Right lobe of liver (tissue), 6 donors: Measurements from ENCODE around the gene NOTCH1. TPM values are rescaled to one million over a fixed set of nuclear protein-coding genes. Genes with fewer than 3 reads are reported as not detected.

Experiments
- ATAC-seq, 4 donors: fragments of 200-7000 bp; cut with Tn5 transposase; one replicate each; pipeline ENCODE4 v1.9.1; 2020; ENCODE audit warnings: mild to moderate bottlenecking in 4 of 4, moderate library complexity in 4 of 4
- DNase-seq, 3 donors: peaks; one replicate each; pipeline ENCODE4 v3.0.0-alpha.2; 2020
- H3K27ac ChIP-seq, 3 donors: fragments of 200-600 bp; one replicate each; pipeline ENCODE4 v1.8.0; 2022
- H3K27me3 ChIP-seq, 2 donors: fragments of 200-600 bp; one replicate each; pipeline ENCODE4 v1.8.0; 2022
- H3K36me3 ChIP-seq, 4 donors: fragments of 200-600 bp; sonication (generic) in 1 of 4; one replicate each; pipeline versions ENCODE4 v1.5.1 to v1.8.0; 2017 to 2022; ENCODE audit warnings: control low read depth in 1 of 4
- H3K4me1 ChIP-seq, 4 donors: fragments of 200-600 bp; sonication (generic) in 1 of 4; one replicate each; pipeline versions ENCODE4 v1.5.1 to v1.8.0; 2017 to 2022; ENCODE audit warnings: control low read depth in 1 of 4
- H3K4me3 ChIP-seq, 3 donors: fragments of 200-600 bp; one replicate each; pipeline ENCODE4 v1.8.0; 2022
- H3K9me3 ChIP-seq, 4 donors: fragments of 200-600 bp; sonication (generic) in 1 of 4; one replicate each; pipeline versions ENCODE4 v1.5.1 to v1.8.0; 2017 to 2022; ENCODE audit warnings: control low read depth in 1 of 4
- POLR2A ChIP-seq: fragments of 450-650 bp; IDR thresholded peaks from one replicate; pipeline ENCODE4 v1.6.1; 2017; ENCODE audit warnings: antibody characterized with exemption, mild to moderate bottlenecking
- WGBS: methylation state at CpG from one replicate; pipeline ENCODE4 v1.1.6; 2018; ENCODE audit warnings: low coverage, low lambda C conversion rate; ENCODE audit not compliant: insufficient coverage; ENCODE audit errors: missing lambda C conversion rate; 5-methylcytosine and 5-hydroxymethylcytosine counted together
- intact Hi-C, 2 donors: fragments of 100-400 bp; cut with DNase I; formaldehyde crosslinking; loops; one replicate each; pipeline versions ENCODE4 v1.11.2 to v1.14.1; 2022
- total RNA-seq, 6 experiments: library from RNA; depleted of rRNA in 2 of 6; stranded (reverse); fragments of >200 nt in 2 of 6; fragmentation: NEBNext Ultra II Directional in 3 of 6; extraction: Animal tissue kit (Norgen Biotek cat#: 25700) in 3 of 6; gene quantifications; one replicate each; pipeline versions ENCODE4 v1.1.0 to v1.2.4, GENCODE V29; 2016 to 2023
- TF ChIP-seq, protein P1 (sequence below), 4 donors: fragments of 200-600 bp in 3 of 4; fragments of 450-650 bp in 1 of 4; IDR thresholded peaks; one replicate each; pipeline versions ENCODE4 v1.5.1 to v1.8.0; 2016 to 2022; ENCODE audit warnings: antibody characterized with exemption in 4 of 4, mild to moderate bottlenecking in 2 of 4
- donor health status: DM: no; HTN: yes; CAD: no.
- donor health status: DM: no; HTN: no; CAD: no.
- donor health status: DM: no; HTN: no; CAD: no.
- donor health status: DM: no; HTN: yes; CAD: no.
- donor health status: DM: no; HTN: yes; CAD: no.

NOTCH1 gene
- total RNA-seq, 6 experiments from 2014 or later = 17.4 to 26.2 (median 19.3) TPM

DNA sequence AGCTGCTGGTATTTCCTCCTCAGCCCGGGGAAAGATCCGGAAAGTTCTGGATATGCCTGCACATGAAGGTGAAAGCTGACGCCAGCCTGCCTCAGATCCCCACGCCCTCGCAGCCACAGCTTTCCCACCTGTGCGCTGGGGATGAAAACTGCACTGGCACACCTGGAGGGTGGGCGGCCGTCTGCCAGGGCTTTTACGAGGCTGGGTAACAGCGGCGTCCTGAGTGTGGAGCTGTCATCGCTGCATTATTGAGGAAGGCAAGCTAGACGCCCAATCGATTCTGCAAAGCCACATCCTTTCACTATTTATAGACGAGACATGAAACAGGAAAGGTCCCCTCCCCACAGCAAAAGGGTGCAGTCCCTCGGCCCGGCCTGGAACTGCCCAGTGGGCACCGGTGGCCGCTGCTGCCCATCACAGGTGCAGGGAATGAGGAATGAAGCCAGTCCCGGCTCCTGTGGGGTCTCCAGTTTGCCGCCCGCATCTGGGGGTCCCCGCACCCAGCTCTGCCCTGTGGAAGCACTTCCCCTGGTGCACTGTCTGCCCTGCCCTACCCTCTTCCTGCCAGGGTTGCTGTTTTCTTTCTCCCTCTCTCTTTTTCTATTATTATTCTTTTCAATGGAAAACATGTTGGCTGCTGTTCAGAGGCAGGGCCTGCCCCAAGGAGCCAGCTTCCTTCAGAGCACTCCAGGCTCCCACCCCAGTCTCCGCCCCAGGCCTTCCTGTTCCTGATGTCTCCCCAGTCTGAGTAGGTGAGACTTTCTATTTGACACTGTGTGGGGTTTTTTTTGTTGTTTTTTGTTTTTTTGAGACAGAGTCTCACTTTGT is 7.0 kb downstream of the NOTCH1 start:
- ATAC-seq = peak; percentile 36 to 55 (median 44)
- peaks cover 0 to 16% (median 4%) of the 10 kb centered on the region in 4 donors for H3K4me1 ChIP-seq
- H3K36me3 ChIP-seq = peaks cover 0 to 9% (median 0%) of the 10 kb centered on the region in 4 donors
- peak overlapping the region; percentile 64 to 85 (median 70) for H3K27ac ChIP-seq
- TF ChIP-seq, protein P1, sequence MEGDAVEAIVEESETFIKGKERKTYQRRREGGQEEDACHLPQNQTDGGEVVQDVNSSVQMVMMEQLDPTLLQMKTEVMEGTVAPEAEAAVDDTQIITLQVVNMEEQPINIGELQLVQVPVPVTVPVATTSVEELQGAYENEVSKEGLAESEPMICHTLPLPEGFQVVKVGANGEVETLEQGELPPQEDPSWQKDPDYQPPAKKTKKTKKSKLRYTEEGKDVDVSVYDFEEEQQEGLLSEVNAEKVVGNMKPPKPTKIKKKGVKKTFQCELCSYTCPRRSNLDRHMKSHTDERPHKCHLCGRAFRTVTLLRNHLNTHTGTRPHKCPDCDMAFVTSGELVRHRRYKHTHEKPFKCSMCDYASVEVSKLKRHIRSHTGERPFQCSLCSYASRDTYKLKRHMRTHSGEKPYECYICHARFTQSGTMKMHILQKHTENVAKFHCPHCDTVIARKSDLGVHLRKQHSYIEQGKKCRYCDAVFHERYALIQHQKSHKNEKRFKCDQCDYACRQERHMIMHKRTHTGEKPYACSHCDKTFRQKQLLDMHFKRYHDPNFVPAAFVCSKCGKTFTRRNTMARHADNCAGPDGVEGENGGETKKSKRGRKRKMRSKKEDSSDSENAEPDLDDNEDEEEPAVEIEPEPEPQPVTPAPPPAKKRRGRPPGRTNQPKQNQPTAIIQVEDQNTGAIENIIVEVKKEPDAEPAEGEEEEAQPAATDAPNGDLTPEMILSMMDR (IDR thresholded peaks at IDR 0.05) = no peak
- no peak for TF ChIP-seq POLR2A
- intact Hi-C loops = no loop called here
- no peaks in the 10 kb centered on the region for H3K9me3 ChIP-seq
- no peak for DNase-seq
- no peak overlapping the region for H3K4me3 ChIP-seq
- 59% methylated on average over 6 of the region's 24 CpGs for WGBS
- H3K27me3 ChIP-seq = no peaks in the 10 kb centered on the region

DNA sequence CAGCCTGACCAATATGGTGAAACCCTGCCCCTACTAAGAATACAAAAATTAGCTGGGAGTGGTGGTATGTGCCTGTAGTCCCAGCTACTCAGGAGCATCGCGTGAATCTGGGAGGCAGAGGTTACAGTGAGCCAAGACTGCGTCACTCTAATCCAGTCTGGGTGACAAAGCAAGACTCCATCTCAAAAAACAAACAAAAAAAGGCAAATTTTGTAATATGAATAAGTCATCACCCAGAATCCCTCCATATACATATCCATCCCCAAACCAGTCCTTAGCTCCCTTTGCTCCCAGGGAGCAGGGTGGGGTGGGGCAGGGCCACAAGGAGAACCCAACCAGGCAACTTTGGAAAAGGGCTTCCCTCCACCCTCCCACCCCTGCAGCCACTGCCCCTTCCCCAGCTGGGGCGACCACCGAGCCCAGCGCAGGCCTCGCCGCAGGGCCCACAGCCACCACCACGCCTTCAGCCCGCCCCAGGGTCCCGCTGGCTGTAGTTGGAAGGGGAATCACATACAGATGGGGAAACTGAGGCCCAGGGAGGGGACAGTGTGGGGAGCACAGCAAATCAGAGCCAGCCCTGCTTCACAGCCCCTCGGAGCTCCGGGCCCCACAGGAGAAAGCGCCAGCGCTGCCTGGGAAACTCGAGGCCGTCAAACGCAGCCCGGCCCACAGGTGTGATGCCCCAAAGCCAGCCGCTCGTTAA is 7.8 kb downstream of the NOTCH1 start:
- no peaks in the 10 kb centered on the region for H3K9me3 ChIP-seq
- H3K4me3 ChIP-seq = no peak overlapping the region
- no peaks in the 10 kb centered on the region for H3K27me3 ChIP-seq
- intact Hi-C loops = no loop called here
- H3K36me3 ChIP-seq = peaks cover 0 to 9% (median 0%) of the 10 kb centered on the region in 4 donors
- no peak for ATAC-seq
- peak overlapping the region; percentile 64 to 85 (median 70) for H3K27ac ChIP-seq
- WGBS = 93% methylated on average over 3 of the region's 21 CpGs
- DNase-seq = no peak
- TF ChIP-seq, protein P1 (IDR thresholded peaks at IDR 0.05) = no peak
- TF ChIP-seq POLR2A = no peak
- H3K4me1 ChIP-seq = peaks cover 0 to 15% (median 4%) of the 10 kb centered on the region in 4 donors

DNA sequence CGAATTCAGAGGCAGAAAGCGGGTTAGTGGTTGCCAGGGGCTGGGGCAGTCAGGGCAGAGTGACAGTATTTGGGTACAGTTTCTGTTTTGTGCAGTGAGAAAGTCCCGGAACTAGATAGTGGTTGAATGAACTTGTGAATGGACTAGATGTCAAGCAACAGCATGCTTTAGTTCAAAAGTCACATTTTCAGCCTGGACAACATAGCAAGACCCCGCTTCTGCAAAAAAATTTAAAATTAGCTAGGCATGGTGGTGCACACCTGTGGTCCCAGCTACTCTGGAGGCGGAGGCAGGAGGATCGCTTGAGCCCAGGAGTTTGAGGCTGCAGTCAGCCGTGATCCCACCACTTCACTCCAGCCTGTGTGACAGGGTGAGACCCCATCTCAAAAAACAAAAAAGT is 8.4 kb downstream of the NOTCH1 start:
- Histone ChIP-seq H3K4me3 (no peak overlapping the region), H3K4me1 (peaks cover 0 to 15% (median 4%) of the 10 kb centered on the region in 4 donors), H3K36me3 (peaks cover 0 to 4% (median 0%) of the 10 kb centered on the region in 4 donors), H3K27ac (no peak overlapping the region), H3K27me3 (no peaks in the 10 kb centered on the region), H3K9me3 (no peaks in the 10 kb centered on the region)
- ATAC-seq (no peak), DNase-seq (no peak)
- WGBS = 82% methylated on average over 2 of the region's 7 CpGs
- intact Hi-C loops = no loop called here
- TF ChIP-seq POLR2A = no peak
- TF ChIP-seq, protein P1 (IDR thresholded peaks at IDR 0.05) = no peak

DNA sequence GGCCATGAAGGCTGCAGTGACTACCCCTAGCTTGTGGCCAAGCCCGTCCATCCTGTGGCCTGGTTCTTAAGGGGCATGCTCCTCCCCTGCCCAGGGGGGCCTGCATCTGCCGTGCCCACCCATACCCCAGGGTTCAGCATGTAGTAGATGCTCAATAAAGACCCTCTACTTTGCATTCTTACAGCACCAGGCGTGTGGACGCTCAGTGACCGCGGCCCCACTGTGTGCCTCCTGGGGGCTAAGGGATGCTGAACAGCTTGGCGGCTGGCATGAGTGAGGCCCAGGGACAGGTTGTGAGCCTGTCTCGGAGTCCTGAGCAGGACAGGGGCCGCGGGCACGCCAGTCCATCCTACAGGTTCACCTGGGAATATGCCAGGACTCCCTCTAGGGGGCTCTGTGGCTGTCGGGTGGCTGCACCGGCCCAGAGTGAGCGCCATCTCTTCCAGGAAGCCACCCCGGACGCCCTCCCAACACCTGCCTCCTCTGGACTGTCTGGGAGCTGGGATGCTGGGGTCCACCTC is 9.1 kb downstream of the NOTCH1 start:
- ATAC-seq (no peak), DNase-seq (no peak)
- Histone ChIP-seq H3K4me1 (peaks cover 0 to 15% (median 4%) of the 10 kb centered on the region in 4 donors), H3K27me3 (no peaks in the 10 kb centered on the region), H3K4me3 (no peak overlapping the region), H3K9me3 (no peaks in the 10 kb centered on the region), H3K36me3 (peaks cover 0 to 4% (median 0%) of the 10 kb centered on the region in 4 donors), H3K27ac (no peak overlapping the region)
- intact Hi-C loops = no loop called here
- 78% methylated on average over 6 of the region's 16 CpGs for WGBS
- TF ChIP-seq, protein P1 (IDR thresholded peaks at IDR 0.05) = no peak
- no peak for TF ChIP-seq POLR2A
